NT2/D1 (cell line): Measurements from ENCODE around the gene ZNF516.

Experiments used
- SUZ12 ChIP-seq: IDR thresholded peaks from 2 replicates; pipeline ENCODE4 v1.6.1; 2011; ENCODE audit not compliant: insufficient read length, insufficient read depth; ENCODE audit errors: extremely low read depth
- ZNF274 ChIP-seq: IDR thresholded peaks from 2 replicates; pipeline ENCODE4 v1.6.1; 2011; ENCODE audit warnings: mild to moderate bottlenecking, low read depth, low read length

DNA sequence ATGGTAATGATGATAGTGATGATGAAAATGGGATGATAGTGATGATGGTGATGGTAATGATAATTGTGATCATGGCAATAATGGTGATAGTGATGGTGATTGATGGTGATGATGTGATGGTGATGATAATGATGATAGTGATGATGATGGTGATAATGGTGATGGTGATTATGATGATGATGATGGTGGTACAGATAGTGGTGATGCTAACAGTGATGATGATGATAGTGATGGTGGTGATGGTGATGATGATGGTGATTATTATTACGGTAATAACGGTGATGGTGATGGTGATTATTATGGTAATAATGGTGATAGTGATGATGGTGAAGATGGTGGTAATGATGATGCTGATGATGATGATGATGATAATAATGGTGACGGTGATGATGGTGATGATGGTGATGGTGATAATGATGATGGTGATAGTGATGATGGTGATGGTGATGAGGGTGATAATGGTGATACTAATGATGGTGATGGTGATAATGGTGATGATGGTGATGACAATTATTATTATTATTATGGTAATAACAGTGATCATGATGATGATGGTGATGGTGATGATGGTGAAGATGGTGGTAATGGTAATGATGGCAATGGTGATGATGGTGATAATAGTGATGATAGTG, 151.0 kb downstream of the ZNF516 start:
- TF ChIP-seq ZNF274 (no peak), SUZ12 (no peak)
